Smooth muscle cell (in vitro differentiated cells): ENCODE results near the gene RETREG1. TPM values are rescaled to one million over a fixed set of nuclear protein-coding genes. Genes with fewer than 3 reads are reported as not detected.

ENCODE experiments used
- DNase-seq: peaks from one replicate; lab custom pipeline; 2025; ENCODE audit not compliant: unreplicated experiment; lab: John Stamatoyannopoulos, UW
- H2AFZ ChIP-seq: fragments of 200-600 bp; sonication (generic); 2 replicates; pipeline ENCODE4 v1.6.0; 2016; ENCODE audit warnings: antibody characterized with exemption, low read depth, mild to moderate bottlenecking
- H3F3A ChIP-seq: fragments of 200-600 bp; sonication (generic); 2 replicates; pipeline ENCODE4 v1.6.0; 2017; ENCODE audit warnings: antibody characterized with exemption, low read depth
- H3K27ac ChIP-seq: fragments of 200-600 bp; sonication (generic); 2 replicates; pipeline ENCODE4 v1.5.1; 2016; ENCODE audit warnings: low read depth, mild to moderate bottlenecking
- H3K27me3 ChIP-seq: fragments of 200-600 bp; sonication (generic); 2 replicates; pipeline ENCODE4 v1.6.1; 2016; ENCODE audit warnings: low read depth, mild to moderate bottlenecking
- H3K36me3 ChIP-seq: fragments of 200-600 bp; sonication (generic); 2 replicates; pipeline ENCODE4 v1.5.1; 2016; ENCODE audit warnings: low read depth
- H3K4me1 ChIP-seq: fragments of 200-600 bp; sonication (generic); 2 replicates; pipeline ENCODE4 v1.5.1; 2016; ENCODE audit warnings: low read depth
- H3K4me2 ChIP-seq: fragments of 200-600 bp; sonication (generic); 2 replicates; pipeline ENCODE4 v1.6.0; 2016; ENCODE audit warnings: mild to moderate bottlenecking
- H3K4me3 ChIP-seq: fragments of 200-600 bp; sonication (generic); 2 replicates; pipeline ENCODE4 v1.5.1; 2016; ENCODE audit warnings: mild to moderate bottlenecking
- H3K79me2 ChIP-seq: fragments of 200-600 bp; sonication (generic); 2 replicates; pipeline ENCODE4 v1.6.0; 2016; ENCODE audit warnings: low read depth, mild to moderate bottlenecking
- H3K9ac ChIP-seq: fragments of 200-600 bp; sonication (generic); 2 replicates; pipeline ENCODE4 v1.6.0; 2016; ENCODE audit warnings: low read depth
- H3K9me3 ChIP-seq: fragments of 200-600 bp; sonication (generic); replicated peaks from 2 replicates; pipeline ENCODE4 v1.5.1; 2016; ENCODE audit warnings: low read depth
- H4K20me1 ChIP-seq: fragments of 200-600 bp; sonication (generic); 2 replicates; pipeline ENCODE4 v1.6.0; 2016; ENCODE audit warnings: low read depth
- WGBS: methylation state at CpG from one replicate; pipeline ENCODE4 v1.1.7; 2016; ENCODE audit warnings: low lambda C conversion rate; 5-methylcytosine and 5-hydroxymethylcytosine counted together
- polyA plus RNA-seq: library from polyadenylated mRNA; unstranded; fragments of >200 nt; fragmentation: Nextera tagmentation; extraction: Ambion mirVana; gene quantifications from 2 replicates; pipeline ENCODE4 v1.2.1, GENCODE V29; 2016
- total RNA-seq: library from RNA; depleted of rRNA; stranded (reverse); fragments of >200 nt; gene quantifications from 2 replicates; pipeline ENCODE4 v1.2.3, GENCODE V29; 2014
- TF ChIP-seq, protein P1 (sequence below): fragments of 200-600 bp; sonication (generic); IDR thresholded peaks from 2 replicates; pipeline ENCODE4 v1.5.1; 2017; ENCODE audit warnings: borderline replicate concordance, mild to moderate bottlenecking, antibody characterized with exemption; ENCODE audit not compliant: insufficient read depth, poor library complexity, severe bottlenecking

RETREG1 gene
- total and polyA plus RNA-seq, 2 experiments from 2014 or later: 0.19 to 4.4 TPM

DNA sequence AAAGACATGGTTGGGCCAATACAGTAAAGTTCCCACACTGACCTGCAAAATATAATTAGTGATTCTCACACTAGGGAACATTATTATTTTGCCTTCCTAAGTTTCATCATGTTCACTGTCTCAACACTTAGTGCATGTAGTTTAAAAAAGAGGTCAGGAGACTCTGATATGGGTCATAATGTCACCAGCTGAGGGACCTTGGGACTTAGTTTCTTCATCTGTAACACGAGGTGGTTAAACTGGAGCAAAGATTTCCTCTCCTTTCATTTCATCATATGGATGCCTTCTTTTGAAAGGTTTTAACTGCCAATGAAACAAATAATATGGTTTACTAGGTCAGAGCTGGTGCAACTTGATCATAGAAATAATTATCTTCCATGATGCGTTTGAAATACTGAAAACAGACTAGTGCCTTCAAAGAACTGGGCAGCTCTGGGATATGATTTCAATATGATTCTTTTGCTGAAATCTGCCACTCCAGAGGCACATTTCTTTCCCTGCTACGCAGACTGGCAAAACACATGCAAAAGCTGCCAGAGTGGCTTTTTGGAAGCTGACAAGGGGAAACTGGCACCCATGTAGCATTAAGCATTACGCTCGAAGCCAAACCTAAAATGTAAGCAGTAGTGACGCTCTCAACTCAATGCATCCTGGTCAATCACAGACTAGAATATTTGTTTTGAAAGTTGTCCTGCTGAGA lies 20.8 kb downstream of the RETREG1 start:
- TF ChIP-seq, protein P1, sequence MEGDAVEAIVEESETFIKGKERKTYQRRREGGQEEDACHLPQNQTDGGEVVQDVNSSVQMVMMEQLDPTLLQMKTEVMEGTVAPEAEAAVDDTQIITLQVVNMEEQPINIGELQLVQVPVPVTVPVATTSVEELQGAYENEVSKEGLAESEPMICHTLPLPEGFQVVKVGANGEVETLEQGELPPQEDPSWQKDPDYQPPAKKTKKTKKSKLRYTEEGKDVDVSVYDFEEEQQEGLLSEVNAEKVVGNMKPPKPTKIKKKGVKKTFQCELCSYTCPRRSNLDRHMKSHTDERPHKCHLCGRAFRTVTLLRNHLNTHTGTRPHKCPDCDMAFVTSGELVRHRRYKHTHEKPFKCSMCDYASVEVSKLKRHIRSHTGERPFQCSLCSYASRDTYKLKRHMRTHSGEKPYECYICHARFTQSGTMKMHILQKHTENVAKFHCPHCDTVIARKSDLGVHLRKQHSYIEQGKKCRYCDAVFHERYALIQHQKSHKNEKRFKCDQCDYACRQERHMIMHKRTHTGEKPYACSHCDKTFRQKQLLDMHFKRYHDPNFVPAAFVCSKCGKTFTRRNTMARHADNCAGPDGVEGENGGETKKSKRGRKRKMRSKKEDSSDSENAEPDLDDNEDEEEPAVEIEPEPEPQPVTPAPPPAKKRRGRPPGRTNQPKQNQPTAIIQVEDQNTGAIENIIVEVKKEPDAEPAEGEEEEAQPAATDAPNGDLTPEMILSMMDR: no peak
- Histone ChIP-seq H3K9ac (peak overlapping the region; percentile 20), H2AFZ (no peak overlapping the region), H3K4me3 (no peak overlapping the region), H4K20me1 (no peaks in the 10 kb centered on the region), H3K4me1 (no peaks in the 10 kb centered on the region), H3K9me3 (no peaks in the 10 kb centered on the region), H3F3A (no peaks in the 10 kb centered on the region), H3K27me3 (no peaks in the 10 kb centered on the region), H3K79me2 (no peaks in the 10 kb centered on the region), H3K27ac (peak overlapping the region; percentile 73), H3K36me3 (no peaks in the 10 kb centered on the region), H3K4me2 (no peak overlapping the region)
- WGBS: 93% methylated on average over 6 of the region's 6 CpGs
- DNase-seq: no peak

DNA sequence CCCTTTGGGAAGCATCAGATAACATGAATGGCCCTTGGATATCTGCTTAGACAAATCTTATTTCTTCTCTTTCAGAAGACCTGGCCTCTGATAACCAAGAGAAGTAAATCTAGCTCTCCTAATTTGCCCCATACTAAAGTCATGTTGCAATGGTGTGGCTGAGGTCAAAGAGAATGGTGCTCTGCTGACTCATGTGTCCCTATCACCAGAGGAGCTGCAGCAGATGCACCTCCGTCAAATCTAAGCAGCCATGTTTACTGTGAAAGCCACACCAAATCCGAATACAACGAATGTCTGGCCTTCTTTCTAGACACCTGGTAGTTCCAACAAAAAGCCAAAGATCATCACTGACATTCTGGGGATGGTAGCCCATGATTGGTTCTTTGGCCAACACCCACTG lies 23.2 kb downstream of the RETREG1 start:
- no peaks in the 10 kb centered on the region for H3K9me3 ChIP-seq
- H4K20me1 ChIP-seq: no peaks in the 10 kb centered on the region
- no peak overlapping the region for H3K27ac ChIP-seq
- H3F3A ChIP-seq: no peaks in the 10 kb centered on the region
- no peaks in the 10 kb centered on the region for H3K27me3 ChIP-seq
- no peaks in the 10 kb centered on the region for H3K36me3 ChIP-seq
- no peaks in the 10 kb centered on the region for H3K79me2 ChIP-seq
- no peak overlapping the region for H2AFZ ChIP-seq
- no peak overlapping the region for H3K4me2 ChIP-seq
- DNase-seq: no peak
- 79% methylated on average over 3 of the region's 3 CpGs for WGBS
- TF ChIP-seq, protein P1: no peak
- no peak overlapping the region for H3K9ac ChIP-seq
- H3K4me3 ChIP-seq: no peak overlapping the region
- H3K4me1 ChIP-seq: no peaks in the 10 kb centered on the region

DNA sequence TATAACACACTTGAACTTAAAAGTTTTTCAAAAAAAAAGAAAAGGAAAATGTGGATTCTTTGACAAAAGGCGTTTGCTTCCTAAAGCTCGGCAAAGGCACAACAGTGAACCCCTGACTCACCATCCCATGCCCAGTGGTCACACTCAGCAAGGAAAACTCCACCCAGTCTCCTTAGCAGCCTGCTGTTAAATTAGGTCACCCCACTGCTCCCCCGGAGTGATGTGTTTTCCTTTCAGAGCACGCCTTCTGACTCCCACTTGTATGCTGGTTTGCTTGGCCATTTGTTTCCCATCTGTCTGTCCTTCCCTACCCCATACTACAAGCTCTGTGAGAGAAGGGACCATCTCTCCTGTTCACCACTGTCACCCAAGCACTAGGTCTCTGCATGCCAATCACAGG lies 23.8 kb downstream of the RETREG1 start:
- WGBS: 77% methylated on average over 4 of the region's 4 CpGs
- H2AFZ ChIP-seq: no peak overlapping the region
- no peak overlapping the region for H3K9ac ChIP-seq
- H3K4me2 ChIP-seq: no peak overlapping the region
- no peaks in the 10 kb centered on the region for H3F3A ChIP-seq
- H3K27me3 ChIP-seq: no peaks in the 10 kb centered on the region
- H4K20me1 ChIP-seq: no peaks in the 10 kb centered on the region
- no peaks in the 10 kb centered on the region for H3K4me1 ChIP-seq
- no peak overlapping the region for H3K4me3 ChIP-seq
- no peaks in the 10 kb centered on the region for H3K9me3 ChIP-seq
- TF ChIP-seq, protein P1: no peak
- H3K36me3 ChIP-seq: no peaks in the 10 kb centered on the region
- no peaks in the 10 kb centered on the region for H3K79me2 ChIP-seq
- no peak overlapping the region for H3K27ac ChIP-seq
- DNase-seq: no peak

DNA sequence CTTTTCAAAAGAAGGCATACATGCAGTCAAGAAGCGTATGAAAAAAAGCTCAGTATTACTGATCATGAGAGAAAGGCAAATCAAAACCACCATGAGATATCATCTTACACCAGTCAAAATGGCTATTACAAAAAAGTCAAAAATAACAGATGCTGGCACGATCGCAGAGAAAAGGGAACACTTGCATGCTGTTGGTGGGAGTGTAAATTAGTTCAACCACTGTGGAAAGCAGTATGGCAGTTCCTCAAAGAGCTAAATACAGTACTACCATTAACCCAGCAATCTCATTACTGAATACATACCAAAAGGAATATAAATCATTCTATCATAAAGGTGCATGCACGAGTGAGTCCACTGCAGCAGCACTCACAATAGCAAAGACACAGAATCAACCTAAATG lies 24.5 kb downstream of the RETREG1 start:
- TF ChIP-seq, protein P1: no peak
- Histone ChIP-seq H3K4me1 (no peaks in the 10 kb centered on the region), H4K20me1 (no peaks in the 10 kb centered on the region), H3K9me3 (no peaks in the 10 kb centered on the region), H3K27me3 (no peaks in the 10 kb centered on the region), H3K4me2 (no peak overlapping the region), H3K27ac (no peak overlapping the region), H3K9ac (no peak overlapping the region), H3K36me3 (no peaks in the 10 kb centered on the region), H2AFZ (no peak overlapping the region), H3K79me2 (no peaks in the 10 kb centered on the region), H3K4me3 (no peak overlapping the region), H3F3A (no peaks in the 10 kb centered on the region)
- DNase-seq: no peak
- 97% methylated on average over 4 of the region's 4 CpGs for WGBS
